Epithelial cell of proximal tubule (primary cell): ENCODE data around the gene ETV6. TPM values are rescaled to one million over a fixed set of nuclear protein-coding genes. Genes with fewer than 3 reads are reported as not detected.

Experiments
- DNase-seq: peaks from one replicate; pipeline ENCODE4 v3.0.0-alpha.2; 2011; ENCODE audit warnings: low read depth
- H3K4me3 ChIP-seq: 2 replicates; pipeline ENCODE4 v1.5.1; 2011; ENCODE audit warnings: low read depth, mild to moderate bottlenecking, low read length
- CTCF ChIP-seq: conservative IDR thresholded peaks from 2 replicates; pipeline ENCODE4 v1.5.1; 2012; ENCODE audit warnings: low read depth, mild to moderate bottlenecking, low read length
- total RNA-seq: library from RNA; depleted of rRNA; stranded (reverse); fragments of >200 nt; gene quantifications from 2 replicates; pipeline ENCODE4 v1.2.3, GENCODE V29; 2015

ETV6 gene
- total RNA-seq, 1 donor from 2014 or later: 12.9 TPM

GRCh38 chr12:11819643-11820042 lies 170.2 kb downstream of the ETV6 start:
- DNase-seq: no peak

GRCh38 chr12:11820476-11820875 lies 171.0 kb downstream of the ETV6 start:
- no peak overlapping the region for H3K4me3 ChIP-seq
- DNase-seq: no peak
- TF ChIP-seq CTCF: no peak

More at GRCh38 chr12:11819643-11820042, 170.2 kb downstream of the ETV6 start:
- TF ChIP-seq CTCF: no peak
- H3K4me3 ChIP-seq: no peak overlapping the region

DNA sequence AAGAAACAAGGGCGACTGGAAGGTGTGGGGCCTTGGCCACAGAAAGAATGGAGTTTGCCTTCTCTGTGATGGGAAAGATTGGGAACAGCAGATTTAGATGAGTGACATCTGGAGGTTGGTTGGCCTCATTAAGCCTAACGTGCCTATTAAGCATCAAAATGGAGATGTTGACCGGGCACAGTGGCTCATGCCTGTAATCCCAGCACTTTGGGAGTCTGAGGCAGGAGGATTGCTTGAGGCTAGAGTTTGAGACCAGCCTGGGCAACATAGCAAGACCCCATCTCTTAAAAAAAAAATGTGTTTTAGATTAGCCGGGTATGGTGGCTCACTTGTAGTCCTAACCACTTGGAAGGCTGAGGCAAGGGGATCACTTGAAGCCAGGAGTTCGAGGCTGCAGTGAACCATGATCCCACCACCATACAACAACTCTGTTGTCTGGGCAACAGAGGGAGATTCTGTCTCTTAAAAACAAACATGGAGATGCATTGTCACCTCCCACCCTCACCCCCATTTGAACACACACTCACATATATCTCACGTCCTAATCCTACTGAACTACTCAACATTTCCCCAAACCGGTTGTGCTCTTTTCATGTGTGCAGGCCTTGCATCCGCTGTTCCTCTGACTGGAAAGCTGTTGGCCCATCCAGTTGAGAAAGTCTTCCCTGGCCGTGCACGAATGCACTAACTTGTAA lies 172.1 kb downstream of the ETV6 start:
- H3K4me3 ChIP-seq: no peak overlapping the region
- TF ChIP-seq CTCF: no peak
- DNase-seq: no peak

DNA sequence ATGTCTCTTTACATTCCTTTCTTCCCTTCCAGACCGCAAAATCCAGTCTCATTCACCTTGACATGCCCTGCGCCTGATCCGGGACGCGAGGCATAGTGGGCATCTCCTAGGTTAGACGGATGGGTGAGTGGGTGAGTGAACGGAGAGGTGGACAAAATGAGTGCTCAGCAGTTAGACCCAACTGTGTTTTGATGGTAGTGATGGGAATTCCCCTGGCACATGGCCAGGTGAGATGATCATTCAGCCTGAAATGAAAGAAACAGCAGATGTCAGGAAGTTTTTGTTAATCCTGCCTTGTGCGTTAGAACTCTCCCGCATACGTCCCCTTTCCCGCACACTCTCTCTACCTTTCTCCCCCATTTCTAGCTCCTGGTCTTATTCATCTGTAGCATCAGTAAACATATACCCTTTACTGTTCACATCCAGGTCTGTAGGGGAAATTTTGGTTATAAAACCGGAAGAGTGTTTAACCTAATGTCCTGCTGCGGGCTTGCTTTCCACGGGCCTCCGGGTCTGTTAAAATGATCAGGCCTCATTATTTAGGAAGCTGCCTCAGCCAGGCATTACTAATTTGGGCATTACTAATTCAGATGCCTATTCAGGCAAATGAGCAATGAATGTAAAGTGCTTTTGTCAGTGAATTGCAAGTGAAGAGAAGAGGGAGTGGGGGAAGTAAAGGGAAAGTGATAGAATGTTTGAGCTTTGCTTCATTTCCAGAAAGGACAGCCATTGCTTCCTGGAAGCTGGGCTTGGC lies 172.8 kb downstream of the ETV6 start:
- H3K4me3 ChIP-seq: peak overlapping the region; percentile 2
- DNase-seq: peak; percentile 90
- no peak for TF ChIP-seq CTCF

DNA sequence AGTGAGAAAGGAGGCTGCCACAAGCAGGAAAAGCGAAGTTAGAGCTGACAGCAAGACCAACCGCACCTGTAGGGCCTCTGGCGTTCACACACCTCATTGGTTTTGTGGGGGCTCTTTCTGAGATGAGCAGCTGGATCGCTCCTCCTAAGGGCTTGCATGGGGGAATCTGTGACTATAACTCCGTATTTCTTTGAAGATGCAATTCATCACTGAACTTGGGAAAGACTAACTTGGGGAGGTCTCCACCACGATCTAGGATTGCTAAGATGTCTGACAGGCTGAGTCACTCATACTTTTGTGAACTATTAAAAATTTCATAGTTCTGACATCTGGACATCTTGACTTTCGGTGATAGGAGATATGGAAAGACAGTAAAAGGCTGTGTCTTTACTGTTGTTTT lies 173.6 kb downstream of the ETV6 start:
- TF ChIP-seq CTCF: no peak
- no peak overlapping the region for H3K4me3 ChIP-seq
- no peak for DNase-seq

- H3K4me3 ChIP-seq: no peak overlapping the region
- DNase-seq: no peak
- no peak for TF ChIP-seq CTCF
Measured at GRCh38 chr12:11823593-11823992, 174.1 kb downstream of the ETV6 start.
